Ishikawa (cell line): ENCODE results near the gene TTLL6.

Source experiments
- CEBPB ChIP-seq: IDR thresholded peaks from 2 replicates; pipeline ENCODE4 v1.6.1; 2012
- CREB1 ChIP-seq: IDR thresholded peaks from 2 replicates; pipeline ENCODE4 v1.6.1; 2012; ENCODE audit warnings: low read depth
- EGR1 ChIP-seq: IDR thresholded peaks from 2 replicates; pipeline ENCODE4 v1.6.1; 2012
- EP300 ChIP-seq: IDR thresholded peaks from 2 replicates; pipeline ENCODE4 v1.6.1; 2012; ENCODE audit warnings: borderline replicate concordance
- FOXM1 ChIP-seq: IDR thresholded peaks from 2 replicates; pipeline ENCODE4 v1.6.1; 2012; ENCODE audit warnings: low read depth, borderline replicate concordance
- MAX ChIP-seq: IDR thresholded peaks from 2 replicates; pipeline ENCODE4 v1.6.1; 2012
- NFIC ChIP-seq: IDR thresholded peaks from 2 replicates; pipeline ENCODE4 v1.6.1; 2012
- RAD21 ChIP-seq: IDR thresholded peaks from 2 replicates; pipeline ENCODE4 v1.6.1; 2012; ENCODE audit warnings: low read depth
- REST ChIP-seq: IDR thresholded peaks from 2 replicates; pipeline ENCODE4 v1.6.1; 2012; ENCODE audit warnings: low read depth, mild to moderate bottlenecking
- TAF1 ChIP-seq: IDR thresholded peaks from 2 replicates; pipeline ENCODE4 v1.6.1; 2012; ENCODE audit warnings: low read depth, mild to moderate bottlenecking
- TCF12 ChIP-seq: IDR thresholded peaks from 2 replicates; pipeline ENCODE4 v1.6.1; 2012; ENCODE audit warnings: low read depth
- TEAD4 ChIP-seq: IDR thresholded peaks from 2 replicates; pipeline ENCODE4 v1.6.1; 2012
- USF1 ChIP-seq: IDR thresholded peaks from 2 replicates; pipeline ENCODE4 v1.6.1; 2012
- YY1 ChIP-seq: IDR thresholded peaks from 2 replicates; pipeline ENCODE4 v1.6.1; 2012; ENCODE audit warnings: low read depth
- ZBTB7A ChIP-seq: IDR thresholded peaks from 2 replicates; pipeline ENCODE4 v1.6.1; 2012; ENCODE audit warnings: low read depth

TTLL6 gene

DNA sequence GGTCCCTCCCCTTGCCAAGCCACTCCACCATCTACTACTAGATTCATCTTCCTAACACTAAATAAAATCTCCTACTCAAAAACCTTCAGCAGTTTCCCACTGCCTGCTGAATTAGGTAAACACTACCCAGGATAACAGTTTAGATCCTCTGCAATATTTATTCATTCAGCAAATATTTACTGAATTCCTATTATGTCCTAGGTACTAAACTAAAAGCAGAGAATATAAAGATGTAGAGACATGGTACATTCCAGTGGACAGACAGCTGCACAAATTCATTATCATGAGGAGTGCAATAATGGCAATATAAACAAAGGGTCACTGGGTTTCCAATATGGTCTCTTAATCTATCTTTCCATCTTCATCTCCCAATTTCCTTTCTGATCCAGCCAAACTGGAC lies 57.7 kb downstream of the TTLL6 start:
- no peak for TF ChIP-seq TEAD4

- TF ChIP-seq MAX = no peak
- TF ChIP-seq NFIC = no peak
- no peak for TF ChIP-seq CREB1
- no peak for TF ChIP-seq RAD21
- no peak for TF ChIP-seq FOXM1
- TF ChIP-seq TAF1 = no peak
- TF ChIP-seq ZBTB7A = no peak
- TF ChIP-seq USF1 = no peak
- TF ChIP-seq TCF12 = no peak
- TF ChIP-seq YY1 = no peak
- TF ChIP-seq REST = no peak
- no peak for TF ChIP-seq EP300
- no peak for TF ChIP-seq CEBPB
- no peak for TF ChIP-seq EGR1
- no peak for TF ChIP-seq TEAD4
Observed at GRCh38 chr17:48757524-48757961, 59.5 kb downstream of the TTLL6 start.

- TF ChIP-seq ZBTB7A (no peak), FOXM1 (no peak), CREB1 (no peak), MAX (no peak), EGR1 (no peak), TAF1 (no peak), NFIC (no peak), USF1 (no peak; the same call in 1 of the 2 replicates), EP300 (no peak), TEAD4 (no peak), REST (no peak), CEBPB (no peak), RAD21 (no peak)
Observed at GRCh38 chr17:48756830-48757251, 60.2 kb downstream of the TTLL6 start.

GRCh38 chr17:48755356-48755755 lies 61.7 kb downstream of the TTLL6 start:
- TF ChIP-seq TEAD4 = no peak
- no peak for TF ChIP-seq TAF1
- no peak for TF ChIP-seq CREB1
- TF ChIP-seq CEBPB = no peak
- no peak for TF ChIP-seq FOXM1
- TF ChIP-seq NFIC = no peak
- no peak for TF ChIP-seq USF1

DNA sequence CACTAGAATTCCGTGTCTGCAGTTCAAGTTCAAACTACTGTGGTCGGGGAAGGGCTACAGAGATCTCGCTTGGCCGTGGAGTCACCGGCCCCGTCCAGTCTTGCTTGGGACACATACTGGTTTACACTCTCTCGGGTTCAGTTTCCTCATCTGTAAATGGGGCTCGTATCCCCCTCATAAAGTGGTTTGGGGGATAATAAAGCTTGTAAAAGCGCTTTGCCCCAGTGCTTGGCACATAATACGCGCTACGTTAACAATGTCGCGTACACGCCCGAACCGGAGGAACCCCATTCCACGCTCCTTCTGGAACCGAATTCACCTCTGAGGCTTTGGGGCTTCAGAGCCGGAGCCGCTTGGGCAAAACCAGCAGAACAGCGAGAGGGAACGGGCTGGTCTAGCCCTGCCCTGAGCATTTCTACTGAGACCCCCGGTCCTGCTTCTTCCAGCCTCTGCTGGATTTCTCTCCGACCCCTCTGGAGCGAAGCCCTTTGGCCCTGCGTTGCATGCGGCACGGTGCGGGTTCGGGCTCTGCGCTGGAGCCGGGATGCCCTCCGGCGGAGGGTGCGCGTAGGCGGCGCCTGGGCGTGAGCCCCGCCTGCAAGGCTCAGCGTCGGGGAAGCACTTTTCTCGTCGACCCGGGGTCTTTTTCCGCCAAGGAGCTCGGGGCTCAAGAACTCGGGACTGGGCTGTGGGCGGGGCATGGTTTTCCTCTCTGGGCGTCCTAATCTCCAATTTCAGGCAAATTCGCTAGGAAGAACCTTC lies 62.3 kb downstream of the TTLL6 start:
- TF ChIP-seq TAF1 = no peak
- TF ChIP-seq YY1 = no peak
- TF ChIP-seq EGR1 = no peak
